ENCODE measurements around the gene C2orf92.

DNA sequence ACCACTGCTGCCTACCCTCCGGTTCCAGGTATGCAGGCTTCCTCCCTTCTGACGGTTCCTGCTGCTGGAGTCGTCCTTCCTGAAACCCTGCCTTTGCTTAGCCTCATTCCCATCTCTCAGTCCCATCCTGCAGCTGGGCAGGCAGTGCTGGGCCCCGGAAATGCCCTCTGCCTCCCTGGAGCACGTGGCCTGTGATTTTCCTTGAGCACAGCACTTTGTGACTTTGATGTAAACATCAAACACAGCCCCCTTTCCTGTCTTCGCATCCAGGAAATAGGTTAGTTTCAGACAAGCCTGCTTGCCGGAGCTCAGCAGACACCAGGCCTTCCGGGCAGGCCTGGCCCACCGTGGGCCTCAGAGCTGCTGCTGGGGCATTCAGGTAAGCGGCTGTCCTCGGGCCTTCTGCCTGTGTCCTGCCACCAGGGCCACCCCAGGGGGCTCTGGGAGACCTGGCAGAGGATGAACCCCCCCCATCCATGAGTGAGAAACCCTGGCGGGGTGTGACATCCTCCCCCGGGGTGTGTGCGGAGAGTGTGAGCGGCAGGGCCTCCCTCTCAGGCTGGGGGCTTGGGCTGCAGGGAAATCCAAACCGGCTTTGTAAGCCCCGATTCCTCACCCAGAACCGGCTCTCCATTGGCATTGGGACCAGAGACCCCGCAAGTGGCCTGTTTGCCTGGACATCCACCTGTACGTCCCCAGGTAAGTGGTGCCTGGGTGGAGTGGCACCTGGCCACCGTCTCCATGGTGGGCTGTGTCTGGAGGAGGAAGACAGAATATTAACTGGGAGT is 44.0 kb downstream of the C2orf92 start, which contains the start of gene ZAP70:
- TF ChIP-seq, protein P1, sequence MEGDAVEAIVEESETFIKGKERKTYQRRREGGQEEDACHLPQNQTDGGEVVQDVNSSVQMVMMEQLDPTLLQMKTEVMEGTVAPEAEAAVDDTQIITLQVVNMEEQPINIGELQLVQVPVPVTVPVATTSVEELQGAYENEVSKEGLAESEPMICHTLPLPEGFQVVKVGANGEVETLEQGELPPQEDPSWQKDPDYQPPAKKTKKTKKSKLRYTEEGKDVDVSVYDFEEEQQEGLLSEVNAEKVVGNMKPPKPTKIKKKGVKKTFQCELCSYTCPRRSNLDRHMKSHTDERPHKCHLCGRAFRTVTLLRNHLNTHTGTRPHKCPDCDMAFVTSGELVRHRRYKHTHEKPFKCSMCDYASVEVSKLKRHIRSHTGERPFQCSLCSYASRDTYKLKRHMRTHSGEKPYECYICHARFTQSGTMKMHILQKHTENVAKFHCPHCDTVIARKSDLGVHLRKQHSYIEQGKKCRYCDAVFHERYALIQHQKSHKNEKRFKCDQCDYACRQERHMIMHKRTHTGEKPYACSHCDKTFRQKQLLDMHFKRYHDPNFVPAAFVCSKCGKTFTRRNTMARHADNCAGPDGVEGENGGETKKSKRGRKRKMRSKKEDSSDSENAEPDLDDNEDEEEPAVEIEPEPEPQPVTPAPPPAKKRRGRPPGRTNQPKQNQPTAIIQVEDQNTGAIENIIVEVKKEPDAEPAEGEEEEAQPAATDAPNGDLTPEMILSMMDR (IDR thresholded peaks at IDR 0.05; ENCODE audit: poor library complexity, severe bottlenecking), result no peak
- no peak for TF ChIP-seq TAF1 (IDR thresholded peaks at IDR 0.05; ENCODE audit: low read depth)
- no peak for TF ChIP-seq SMC3 (conservative IDR thresholded peaks at IDR 0.05; ENCODE audit: poor library complexity)
- TF ChIP-seq EP300 (conservative IDR thresholded peaks at IDR 0.05; ENCODE audit: poor library complexity, severe bottlenecking), result no peak
- no peak for TF ChIP-seq RAD21 (conservative IDR thresholded peaks at IDR 0.05)
- TF ChIP-seq, protein P2, sequence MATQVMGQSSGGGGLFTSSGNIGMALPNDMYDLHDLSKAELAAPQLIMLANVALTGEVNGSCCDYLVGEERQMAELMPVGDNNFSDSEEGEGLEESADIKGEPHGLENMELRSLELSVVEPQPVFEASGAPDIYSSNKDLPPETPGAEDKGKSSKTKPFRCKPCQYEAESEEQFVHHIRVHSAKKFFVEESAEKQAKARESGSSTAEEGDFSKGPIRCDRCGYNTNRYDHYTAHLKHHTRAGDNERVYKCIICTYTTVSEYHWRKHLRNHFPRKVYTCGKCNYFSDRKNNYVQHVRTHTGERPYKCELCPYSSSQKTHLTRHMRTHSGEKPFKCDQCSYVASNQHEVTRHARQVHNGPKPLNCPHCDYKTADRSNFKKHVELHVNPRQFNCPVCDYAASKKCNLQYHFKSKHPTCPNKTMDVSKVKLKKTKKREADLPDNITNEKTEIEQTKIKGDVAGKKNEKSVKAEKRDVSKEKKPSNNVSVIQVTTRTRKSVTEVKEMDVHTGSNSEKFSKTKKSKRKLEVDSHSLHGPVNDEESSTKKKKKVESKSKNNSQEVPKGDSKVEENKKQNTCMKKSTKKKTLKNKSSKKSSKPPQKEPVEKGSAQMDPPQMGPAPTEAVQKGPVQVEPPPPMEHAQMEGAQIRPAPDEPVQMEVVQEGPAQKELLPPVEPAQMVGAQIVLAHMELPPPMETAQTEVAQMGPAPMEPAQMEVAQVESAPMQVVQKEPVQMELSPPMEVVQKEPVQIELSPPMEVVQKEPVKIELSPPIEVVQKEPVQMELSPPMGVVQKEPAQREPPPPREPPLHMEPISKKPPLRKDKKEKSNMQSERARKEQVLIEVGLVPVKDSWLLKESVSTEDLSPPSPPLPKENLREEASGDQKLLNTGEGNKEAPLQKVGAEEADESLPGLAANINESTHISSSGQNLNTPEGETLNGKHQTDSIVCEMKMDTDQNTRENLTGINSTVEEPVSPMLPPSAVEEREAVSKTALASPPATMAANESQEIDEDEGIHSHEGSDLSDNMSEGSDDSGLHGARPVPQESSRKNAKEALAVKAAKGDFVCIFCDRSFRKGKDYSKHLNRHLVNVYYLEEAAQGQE (IDR thresholded peaks at IDR 0.05; ENCODE audit: borderline replicate concordance), result no peak
- no peak for TF ChIP-seq EZH2 (IDR thresholded peaks at IDR 0.05; ENCODE audit: borderline replicate concordance, insufficient read depth, low read length, poor library complexity, severe bottlenecking)
- TF ChIP-seq POLR2AphosphoS5 (IDR thresholded peaks at IDR 0.05), result no peak
